Activated B cell treated with CpG ODN at 0.5 μM for 24 hours (primary cell): ENCODE measurements around the gene ANXA3. TPM values are rescaled to one million over a fixed set of nuclear protein-coding genes. Genes with fewer than 3 reads are reported as not detected.

Experiments used
- ATAC-seq: fragments of 200-7000 bp; cut with Tn5 transposase; one replicate; pipeline ENCODE4 v1.10.0; 2021; ENCODE audit warnings: low read depth, mild to moderate bottlenecking, moderate library complexity
- CTCF ChIA-PET: fragments of 350-600 bp; sonication (Branson Sonifier 250); formaldehyde crosslinking; loops from one replicate; lab custom pipeline; 2021; ENCODE audit warnings: antibody characterized with exemption; lab: Charles Lee
- POLR2A ChIA-PET: fragments of 350-600 bp; sonication (Branson Sonifier 250); formaldehyde crosslinking; loops from one replicate; lab custom pipeline; 2021; ENCODE audit warnings: antibody characterized with exemption; lab: Charles Lee
- DNase-seq: peaks from one replicate; pipeline ENCODE4 v3.0.0; 2022
- H3K27ac Mint-ChIP-seq: one replicate; pipeline ENCODE4 v1.8.0; 2020; ENCODE audit warnings: mixed read lengths
- H3K27me3 Mint-ChIP-seq: one replicate; pipeline ENCODE4 v1.8.0; 2021; ENCODE audit warnings: mixed read lengths
- H3K36me3 Mint-ChIP-seq: one replicate; pipeline ENCODE4 v1.8.0; 2021; ENCODE audit warnings: low read depth, mixed read lengths
- H3K4me1 Mint-ChIP-seq: one replicate; pipeline ENCODE4 v1.8.0; 2021; ENCODE audit warnings: mixed read lengths
- H3K4me3 Mint-ChIP-seq: one replicate; pipeline ENCODE4 v1.8.0; 2020; ENCODE audit warnings: mild to moderate bottlenecking, mixed read lengths
- H3K9me3 Mint-ChIP-seq: one replicate; pipeline ENCODE4 v1.8.0; 2020; ENCODE audit warnings: mixed read lengths
- CTCF ChIP-seq: fragments of 200-600 bp; IDR thresholded peaks from one replicate; pipeline ENCODE4 v1.8.0; 2022; ENCODE audit warnings: antibody characterized with exemption, mild to moderate bottlenecking
- intact Hi-C: fragments of 100-400 bp; cut with micrococcal nuclease; formaldehyde crosslinking; loops from one replicate; pipeline ENCODE4 v1.15.1; 2024
- total RNA-seq: library from RNA; stranded (reverse); gene quantifications from 2 replicates; pipeline ENCODE4 v1.2.3, GENCODE V29; 2022

The ANXA3 gene
- total RNA-seq, 1 donor from 2014 or later, result 0.67 TPM

GRCh38 chr4:78512357-78512920 is 39.1 kb upstream of the ANXA3 start:
- CTCF ChIA-PET, result no interaction called here
- H3K9me3 Mint-ChIP-seq, result peaks cover 13% of the 10 kb centered on the region
- H3K4me1 Mint-ChIP-seq, result no peaks in the 10 kb centered on the region
- DNase-seq, result no peak
- H3K36me3 Mint-ChIP-seq, result no peaks in the 10 kb centered on the region
- intact Hi-C loops, result no loop called here
- POLR2A ChIA-PET, result no interaction called here
- H3K4me3 Mint-ChIP-seq, result no peak overlapping the region
- H3K27me3 Mint-ChIP-seq, result no peaks in the 10 kb centered on the region
- H3K27ac Mint-ChIP-seq, result no peak overlapping the region
- no peak for ATAC-seq
- no peak for TF ChIP-seq CTCF

DNA sequence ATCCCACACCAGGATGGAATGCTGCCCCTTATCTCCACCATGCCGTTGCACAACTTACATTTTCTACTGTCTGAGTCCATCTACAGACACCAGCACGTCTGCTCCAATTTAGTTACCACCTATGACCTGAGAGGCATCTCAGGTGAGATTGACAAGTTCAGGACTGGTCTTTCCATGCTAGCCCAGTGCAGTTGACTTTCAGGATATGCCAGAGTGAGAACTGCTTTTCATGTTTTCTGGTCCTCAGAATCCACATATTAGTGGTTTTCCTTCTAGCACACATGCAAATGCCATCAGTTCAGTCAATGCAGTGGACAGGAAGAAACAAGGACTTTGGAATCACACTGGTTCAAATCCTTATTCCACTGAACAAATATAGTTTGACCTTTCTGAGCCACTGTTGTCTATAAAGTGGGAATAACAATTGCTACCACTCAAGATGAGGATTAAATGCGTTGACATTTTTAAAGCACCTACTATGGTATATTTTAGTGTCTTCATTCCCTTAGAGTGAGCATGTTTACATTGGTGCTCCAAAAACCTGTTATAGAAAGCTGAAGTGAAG is 38.1 kb upstream of the ANXA3 start:
- POLR2A ChIA-PET, result no interaction called here
- TF ChIP-seq CTCF, result no peak
- Mint-ChIP-seq H3K4me1 (no peaks in the 10 kb centered on the region), H3K4me3 (no peak overlapping the region), H3K36me3 (no peaks in the 10 kb centered on the region), H3K27ac (no peak overlapping the region), H3K27me3 (no peaks in the 10 kb centered on the region), H3K9me3 (peaks cover 17% of the 10 kb centered on the region)
- DNase-seq (no peak), ATAC-seq (no peak)
- intact Hi-C loops, result no loop called here
- CTCF ChIA-PET, result no interaction called here

GRCh38 chr4:78517050-78517652 is 34.4 kb upstream of the ANXA3 start:
- peaks cover 17% of the 10 kb centered on the region for H3K9me3 Mint-ChIP-seq
- ChIA-PET POLR2A (no interaction called here), CTCF (no interaction called here)
- no peaks in the 10 kb centered on the region for H3K4me1 Mint-ChIP-seq
- peaks cover 4% of the 10 kb centered on the region for H3K27me3 Mint-ChIP-seq
- no peak overlapping the region for H3K27ac Mint-ChIP-seq
- no peak for TF ChIP-seq CTCF
- DNase-seq (no peak), ATAC-seq (no peak)
- H3K36me3 Mint-ChIP-seq, result no peaks in the 10 kb centered on the region
- intact Hi-C loops, result no loop called here
- H3K4me3 Mint-ChIP-seq, result no peak overlapping the region

- ChIA-PET POLR2A (interaction anchor here (0.6 kb wide), 1 partner anchor 1381 kb away, joined by 3 read pairs; no protein-coding TSS in a partner anchor), CTCF (no interaction called here)
- Mint-ChIP-seq H3K27me3 (peaks cover 4% of the 10 kb centered on the region), H3K4me3 (no peak overlapping the region), H3K9me3 (peaks cover 17% of the 10 kb centered on the region), H3K4me1 (no peaks in the 10 kb centered on the region), H3K27ac (no peak overlapping the region), H3K36me3 (no peaks in the 10 kb centered on the region)
- TF ChIP-seq CTCF, result no peak
- DNase-seq, result no peak
- intact Hi-C loops, result no loop called here
- ATAC-seq, result no peak
Measured at GRCh38 chr4:78518561-78518960, 33.0 kb upstream of the ANXA3 start.

GRCh38 chr4:78519962-78520361 is 31.6 kb upstream of the ANXA3 start:
- H3K4me1 Mint-ChIP-seq, result no peaks in the 10 kb centered on the region
- no peak overlapping the region for H3K27ac Mint-ChIP-seq
- no peaks in the 10 kb centered on the region for H3K36me3 Mint-ChIP-seq
- ATAC-seq, result no peak
- H3K27me3 Mint-ChIP-seq, result peaks cover 4% of the 10 kb centered on the region
- intact Hi-C loops, result no loop called here
- CTCF ChIA-PET, result no interaction called here
- POLR2A ChIA-PET, result no interaction called here
- H3K9me3 Mint-ChIP-seq, result peaks cover 17% of the 10 kb centered on the region
- H3K4me3 Mint-ChIP-seq, result no peak overlapping the region
- no peak for TF ChIP-seq CTCF
- no peak for DNase-seq
